HT1080 (cell line): Measurements from ENCODE around the gene NOCT. TPM values are rescaled to one million over a fixed set of nuclear protein-coding genes. Genes with fewer than 3 reads are reported as not detected.
"Not testable (repeated sequence)": the region's sequence is repeated elsewhere in the genome, so short reads cannot be mapped to it uniquely, and the experiment has no call there.

ENCODE experiments used
- DNase-seq: peaks from one replicate; pipeline ENCODE4 v3.0.0-alpha.2; 2015; ENCODE audit warnings: low read depth
- total RNA-seq: library from RNA; depleted of rRNA; stranded (reverse); fragments of >200 nt; shearing (Covaris generic); gene quantifications from 2 replicates; pipeline ENCODE4 v1.2.3, GENCODE V29; 2014

NOCT gene
- total RNA-seq, 1 experiment from 2014 or later, result 30.4 TPM

GRCh38 chr4:139008278-139008677 lies 7.3 kb upstream of the NOCT start:
- not testable (repeated sequence) for DNase-seq

GRCh38 chr4:139009702-139010101 lies 5.9 kb upstream of the NOCT start:
- DNase-seq, result no peak

- no peak for DNase-seq
Observed at GRCh38 chr4:139011225-139011950, 4.2 kb upstream of the NOCT start.

- DNase-seq, result peak; percentile 98
Observed at GRCh38 chr4:139014371-139015268, 961 bp upstream of the NOCT start.

GRCh38 chr4:139015948-139016471 lies 429 bp downstream of the NOCT start:
- peak; percentile 26 for DNase-seq

GRCh38 chr4:139017861-139018260 lies 2.3 kb downstream of the NOCT start:
- DNase-seq, result no peak

- DNase-seq, result no peak
Observed at GRCh38 chr4:139018501-139018900, 2.9 kb downstream of the NOCT start.

- DNase-seq, result no peak
Observed at GRCh38 chr4:139018971-139019758, 3.6 kb downstream of the NOCT start.

GRCh38 chr4:139020384-139020783 lies 4.8 kb downstream of the NOCT start:
- no peak for DNase-seq

- DNase-seq, result not testable (repeated sequence)
Observed at GRCh38 chr4:139021071-139021470, 5.5 kb downstream of the NOCT start.

GRCh38 chr4:139022835-139023234 lies 7.3 kb downstream of the NOCT start:
- DNase-seq, result no peak

- no peak for DNase-seq
Observed at GRCh38 chr4:139024686-139025085, 9.1 kb downstream of the NOCT start.

- DNase-seq, result no peak
Observed at GRCh38 chr4:139025841-139026240, 10.3 kb downstream of the NOCT start.

- DNase-seq, result no peak
Observed at GRCh38 chr4:139027776-139028175, 12.2 kb downstream of the NOCT start.

GRCh38 chr4:139028191-139028661 lies 12.6 kb downstream of the NOCT start:
- DNase-seq, result no peak

GRCh38 chr4:139029866-139030363 lies 14.3 kb downstream of the NOCT start:
- DNase-seq, result not testable (repeated sequence)

- DNase-seq, result peak; percentile 66
Observed at GRCh38 chr4:139030614-139031235, 15.1 kb downstream of the NOCT start.

- no peak for DNase-seq
Observed at GRCh38 chr4:139035650-139036049, 20.1 kb downstream of the NOCT start.

GRCh38 chr4:139036885-139037284 lies 21.3 kb downstream of the NOCT start:
- DNase-seq, result no peak

GRCh38 chr4:139038874-139039443 lies 23.4 kb downstream of the NOCT start:
- DNase-seq, result no peak
